GM12878 (cell line): ENCODE measurements around the gene RYR2. TPM values are rescaled to one million over a fixed set of nuclear protein-coding genes. Genes with fewer than 3 reads are reported as not detected.

Experiments used
- ATAC-seq: fragments of 200-7000 bp; cut with Tn5 transposase; 3 replicates; pipeline ENCODE4 v1.9.1; 2020; ENCODE audit warnings: mild to moderate bottlenecking, moderate library complexity
- BruUV-seq: library from RNA; stranded (reverse); fragments of 400-500 nt; replicated peaks from 2 replicates; lab custom pipeline; 2021; lab: Mats Ljungman, UMichigan
- CTCF ChIA-PET: fragments of 300-600 bp; sonication (Branson Sonifier 250); formaldehyde crosslinking; extraction: SDS; loops from one replicate; lab custom pipeline; 2021; ENCODE audit warnings: inconsistent platforms; lab: Yijun Ruan, JAX
- POLR2A ChIA-PET: fragments of 350-600 bp; formaldehyde crosslinking; extraction: SDS; loops from one replicate; lab custom pipeline; 2021; ENCODE audit warnings: inconsistent platforms; lab: Charles Lee
- RAD21 ChIA-PET: fragments of 300-600 bp; sonication (Branson Sonifier 250); formaldehyde crosslinking; loops from one replicate; lab custom pipeline; 2023; ENCODE audit warnings: antibody characterized with exemption; ENCODE audit not compliant: unreplicated experiment; lab: Charles Lee
- SMC1A ChIA-PET: fragments of 300-600 bp; sonication (Branson Sonifier 250); formaldehyde crosslinking; loops from one replicate; lab custom pipeline; 2023; ENCODE audit not compliant: unreplicated experiment, uncharacterized antibody; lab: Charles Lee
- DNase-seq: peaks from one replicate; pipeline ENCODE4 v3.0.0-alpha.2; 2011; ENCODE audit warnings: low read depth, low spot score
- FAIRE-seq: peaks from 3 replicates; lab custom pipeline; 2011; peaks lifted over from hg19 to GRCh38; lab: Jason Lieb, UNC
- H2AFZ ChIP-seq: 2 replicates; pipeline ENCODE4 v1.6.0; 2011; ENCODE audit warnings: low read depth, low read length, control low read depth; ENCODE audit not compliant: control insufficient read depth
- H3K27ac ChIP-seq: 2 replicates; pipeline ENCODE4 v1.5.1; 2011; ENCODE audit warnings: control low read depth; ENCODE audit not compliant: control insufficient read depth, insufficient read depth
- H3K27me3 ChIP-seq, 2 experiments: replicated peaks in 1 of 2; 2 replicates each; pipeline versions ENCODE4 v1.6.0 to v1.6.1; 2011; ENCODE audit warnings: low read length in 1 of 2; ENCODE audit not compliant: control insufficient read depth in 2 of 2, insufficient read depth in 2 of 2
- H3K36me3 ChIP-seq, 2 experiments: 2 replicates each; pipeline ENCODE4 v1.5.1; 2011; ENCODE audit warnings: low read length in 1 of 2; ENCODE audit not compliant: control insufficient read depth in 2 of 2, insufficient read depth in 2 of 2
- H3K4me1 ChIP-seq: 2 replicates; pipeline ENCODE4 v1.6.1; 2011; ENCODE audit warnings: mild to moderate bottlenecking, low read length, moderate library complexity, mixed read lengths; ENCODE audit not compliant: control insufficient read depth, insufficient read depth
- H3K4me2 ChIP-seq: 2 replicates; pipeline ENCODE4 v1.6.0; 2011; ENCODE audit warnings: control low read depth; ENCODE audit not compliant: control insufficient read depth, insufficient read depth
- H3K4me3 ChIP-seq: fragments of 200-600 bp; sonication (generic); 2 replicates; pipeline ENCODE4 v1.5.1; 2016
- H3K79me2 ChIP-seq: 2 replicates; pipeline ENCODE4 v1.6.0; 2011; ENCODE audit warnings: low read length; ENCODE audit not compliant: control insufficient read depth, insufficient read depth
- H3K9ac ChIP-seq: 2 replicates; pipeline ENCODE4 v1.8.0; 2011; ENCODE audit warnings: low read length, control low read depth, mixed read lengths; ENCODE audit not compliant: control insufficient read depth, insufficient read depth
- H3K9me3 ChIP-seq: replicated peaks from 3 replicates; pipeline ENCODE4 v1.5.1; 2011; ENCODE audit warnings: mild to moderate bottlenecking, low read length; ENCODE audit not compliant: control insufficient read depth, insufficient read depth
- H4K20me1 ChIP-seq: 2 replicates; pipeline ENCODE4 v1.6.0; 2011; ENCODE audit not compliant: control insufficient read depth, insufficient read depth
- BCL11A ChIP-seq: IDR thresholded peaks from 2 replicates; pipeline ENCODE4 v1.6.1; 2011; ENCODE audit warnings: low read depth, low read length
- PML ChIP-seq: IDR thresholded peaks from 2 replicates; pipeline ENCODE4 v1.6.1; 2012; ENCODE audit warnings: low read length, inconsistent platforms
- RELA ChIP-seq: fragments of 450-650 bp; IDR thresholded peaks from 2 replicates; pipeline ENCODE4 v1.8.0; 2014; ENCODE audit warnings: borderline replicate concordance; ENCODE audit not compliant: partially characterized antibody
- SRF ChIP-seq, 2 experiments: IDR thresholded peaks; 2 replicates each; pipeline ENCODE4 v1.6.1; 2011; ENCODE audit warnings: low read depth in 2 of 2, low read length in 2 of 2, mild to moderate bottlenecking in 1 of 2, moderate library complexity in 1 of 2
- TCF12 ChIP-seq: IDR thresholded peaks from 2 replicates; pipeline ENCODE4 v1.6.1; 2011; ENCODE audit warnings: low read depth, mild to moderate bottlenecking, low read length
- TCF3 ChIP-seq: IDR thresholded peaks from 2 replicates; pipeline ENCODE4 v1.6.1; 2012; ENCODE audit warnings: low read depth, mild to moderate bottlenecking, low read length, borderline replicate concordance; ENCODE audit not compliant: insufficient read depth
- ZBTB33 ChIP-seq: fragments of 450-650 bp; IDR thresholded peaks from 2 replicates; pipeline ENCODE4 v1.6.1; 2017; ENCODE audit warnings: mild to moderate bottlenecking
- WGBS: methylation state at CpG from one replicate; pipeline ENCODE4 v1.1.6; 2016; ENCODE audit warnings: low lambda C conversion rate; ENCODE audit not compliant: insufficient replicate concordance, insufficient coverage; ENCODE audit errors: missing lambda C conversion rate; 5-methylcytosine and 5-hydroxymethylcytosine counted together
- in situ Hi-C: fragments of 300-500 bp; cut with MboI; formaldehyde crosslinking; loops from 9 replicates; pipeline ENCODE4 v1.14.3; 2018; ENCODE audit warnings: mixed read lengths
- intact Hi-C: fragments of 100-400 bp; cut with micrococcal nuclease; formaldehyde crosslinking; loops from one replicate; pipeline ENCODE4 v1.14.2; 2022; ENCODE audit not compliant: unreplicated experiment
- polyA plus RNA-seq, 11 experiments: library from polyadenylated mRNA; depleted of rRNA in 4 of 11; unstranded in 6 of 11; stranded (reverse) in 5 of 11; fragments of >200 nt; fragmentation: Nextera tagmentation in 4 of 11; fragmentation: Illumina TruSeq in 1 of 11; extraction: Ambion mirVana in 4 of 11; extraction: Trizol in 1 of 11; gene quantifications; 1 replicate in 1 of 11; 2 replicates in 10 of 11; pipeline versions ENCODE4 v1.2.1 to v1.2.3, GENCODE V29; 2011 to 2016; ENCODE audit warnings: inconsistent platforms in 2 of 11, missing spikeins in 2 of 11, low read depth in 1 of 11
- total RNA-seq, 4 experiments: library from RNA; depleted of rRNA in 3 of 4; stranded (reverse); fragments of >200 nt in 3 of 4; fragmentation: Illumina TruSeq in 1 of 4; extraction: Trizol in 1 of 4; gene quantifications; 2 replicates each; pipeline versions ENCODE4 v1.2.1 to v1.2.3, GENCODE V29; 2013 to 2021
- TF ChIP-seq, protein P1 (sequence below): fragments of 450-650 bp; IDR thresholded peaks from 2 replicates; pipeline ENCODE4 v1.6.1; 2017; ENCODE audit warnings: mild to moderate bottlenecking, low read depth, inconsistent platforms; ENCODE audit not compliant: poor library complexity, severe bottlenecking
- TF ChIP-seq, protein P2 (sequence below): IDR thresholded peaks from 2 replicates; pipeline ENCODE4 v1.6.1; 2012; ENCODE audit warnings: mild to moderate bottlenecking, low read depth, low read length

The RYR2 gene
- total and polyA plus RNA-seq, 10 of the 15 experiments (the other 5 are each of a cell fraction or from before 2014, with no cell fraction given), result 0.01 to 0.04 TPM; not detected in 8

DNA sequence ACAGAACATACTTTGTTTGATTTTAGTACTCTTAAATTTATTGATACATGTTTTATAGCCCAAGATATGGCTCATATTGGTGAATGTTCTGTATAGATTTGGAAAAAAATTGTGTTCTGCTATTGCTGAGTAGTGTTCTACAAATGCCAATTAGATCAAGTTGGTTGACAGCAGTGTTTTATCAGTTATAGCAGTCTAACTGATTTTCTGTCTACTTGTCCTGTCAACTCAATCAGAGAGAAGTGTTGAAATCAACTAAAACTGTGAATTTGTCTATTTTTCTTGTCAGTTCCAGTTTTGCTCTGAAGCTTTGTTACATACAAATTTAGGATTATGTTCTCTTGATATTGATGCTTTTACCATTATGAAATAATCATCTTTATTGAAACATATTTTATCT lies 23.1 kb upstream of the RYR2 start:
- ChIA-PET POLR2A (no interaction called here), RAD21 (no interaction called here), SMC1A (no interaction called here), CTCF (interaction anchor here (0.7 kb wide), 1 partner anchor 15 kb away, joined by 3 read pairs; no protein-coding TSS in a partner anchor)
- FAIRE-seq (no peak), DNase-seq (no peak), ATAC-seq (no peak)
- in situ Hi-C loops, result no loop called here
- Histone ChIP-seq H2AFZ (no peak overlapping the region), H4K20me1 (no peaks in the 10 kb centered on the region), H3K27ac (no peak overlapping the region), H3K4me1 (no peaks in the 10 kb centered on the region), H3K4me3 (no peak overlapping the region), H3K4me2 (no peak overlapping the region), H3K27me3 (no peaks in the 10 kb centered on the region), H3K9me3 (no peaks in the 10 kb centered on the region), H3K36me3 (no peaks in the 10 kb centered on the region), H3K9ac (no peak overlapping the region), H3K79me2 (no peaks in the 10 kb centered on the region)
- intact Hi-C loops, result no loop called here
- TF ChIP-seq PML (no peak), BCL11A (no peak)
- TF ChIP-seq, protein P1, sequence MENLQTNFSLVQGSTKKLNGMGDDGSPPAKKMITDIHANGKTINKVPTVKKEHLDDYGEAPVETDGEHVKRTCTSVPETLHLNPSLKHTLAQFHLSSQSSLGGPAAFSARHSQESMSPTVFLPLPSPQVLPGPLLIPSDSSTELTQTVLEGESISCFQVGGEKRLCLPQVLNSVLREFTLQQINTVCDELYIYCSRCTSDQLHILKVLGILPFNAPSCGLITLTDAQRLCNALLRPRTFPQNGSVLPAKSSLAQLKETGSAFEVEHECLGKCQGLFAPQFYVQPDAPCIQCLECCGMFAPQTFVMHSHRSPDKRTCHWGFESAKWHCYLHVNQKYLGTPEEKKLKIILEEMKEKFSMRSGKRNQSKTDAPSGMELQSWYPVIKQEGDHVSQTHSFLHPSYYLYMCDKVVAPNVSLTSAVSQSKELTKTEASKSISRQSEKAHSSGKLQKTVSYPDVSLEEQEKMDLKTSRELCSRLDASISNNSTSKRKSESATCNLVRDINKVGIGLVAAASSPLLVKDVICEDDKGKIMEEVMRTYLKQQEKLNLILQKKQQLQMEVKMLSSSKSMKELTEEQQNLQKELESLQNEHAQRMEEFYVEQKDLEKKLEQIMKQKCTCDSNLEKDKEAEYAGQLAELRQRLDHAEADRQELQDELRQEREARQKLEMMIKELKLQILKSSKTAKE, result no peak
- no TSS peak for BruUV-seq

- no peak for FAIRE-seq
- in situ Hi-C loops, result no loop called here
- Histone ChIP-seq H4K20me1 (no peaks in the 10 kb centered on the region), H3K27ac (no peak overlapping the region), H3K9ac (no peak overlapping the region), H3K4me1 (no peaks in the 10 kb centered on the region), H3K36me3 (no peaks in the 10 kb centered on the region), H2AFZ (no peak overlapping the region), H3K27me3 (no peaks in the 10 kb centered on the region), H3K9me3 (no peaks in the 10 kb centered on the region), H3K4me2 (no peak overlapping the region), H3K79me2 (no peaks in the 10 kb centered on the region), H3K4me3 (no peak overlapping the region)
- no peak for DNase-seq
- ChIA-PET RAD21 (no interaction called here), SMC1A (interaction anchor here (0.6 kb wide), 1 partner anchor 321 kb away, joined by 5 read pairs; no protein-coding TSS in a partner anchor), POLR2A (no interaction called here), CTCF (no interaction called here)
- no peak for ATAC-seq
- BruUV-seq, result no TSS peak
- intact Hi-C loops, result no loop called here
- 92% methylated on average over 8 of the region's 10 CpGs for WGBS
- no peak for TF ChIP-seq TCF3
- TF ChIP-seq ZBTB33, result no peak
- TF ChIP-seq, protein P2, sequence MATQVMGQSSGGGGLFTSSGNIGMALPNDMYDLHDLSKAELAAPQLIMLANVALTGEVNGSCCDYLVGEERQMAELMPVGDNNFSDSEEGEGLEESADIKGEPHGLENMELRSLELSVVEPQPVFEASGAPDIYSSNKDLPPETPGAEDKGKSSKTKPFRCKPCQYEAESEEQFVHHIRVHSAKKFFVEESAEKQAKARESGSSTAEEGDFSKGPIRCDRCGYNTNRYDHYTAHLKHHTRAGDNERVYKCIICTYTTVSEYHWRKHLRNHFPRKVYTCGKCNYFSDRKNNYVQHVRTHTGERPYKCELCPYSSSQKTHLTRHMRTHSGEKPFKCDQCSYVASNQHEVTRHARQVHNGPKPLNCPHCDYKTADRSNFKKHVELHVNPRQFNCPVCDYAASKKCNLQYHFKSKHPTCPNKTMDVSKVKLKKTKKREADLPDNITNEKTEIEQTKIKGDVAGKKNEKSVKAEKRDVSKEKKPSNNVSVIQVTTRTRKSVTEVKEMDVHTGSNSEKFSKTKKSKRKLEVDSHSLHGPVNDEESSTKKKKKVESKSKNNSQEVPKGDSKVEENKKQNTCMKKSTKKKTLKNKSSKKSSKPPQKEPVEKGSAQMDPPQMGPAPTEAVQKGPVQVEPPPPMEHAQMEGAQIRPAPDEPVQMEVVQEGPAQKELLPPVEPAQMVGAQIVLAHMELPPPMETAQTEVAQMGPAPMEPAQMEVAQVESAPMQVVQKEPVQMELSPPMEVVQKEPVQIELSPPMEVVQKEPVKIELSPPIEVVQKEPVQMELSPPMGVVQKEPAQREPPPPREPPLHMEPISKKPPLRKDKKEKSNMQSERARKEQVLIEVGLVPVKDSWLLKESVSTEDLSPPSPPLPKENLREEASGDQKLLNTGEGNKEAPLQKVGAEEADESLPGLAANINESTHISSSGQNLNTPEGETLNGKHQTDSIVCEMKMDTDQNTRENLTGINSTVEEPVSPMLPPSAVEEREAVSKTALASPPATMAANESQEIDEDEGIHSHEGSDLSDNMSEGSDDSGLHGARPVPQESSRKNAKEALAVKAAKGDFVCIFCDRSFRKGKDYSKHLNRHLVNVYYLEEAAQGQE, result no peak
- TF ChIP-seq RELA, result no peak
- TF ChIP-seq TCF12, result no peak
- TF ChIP-seq SRF (IDR thresholded peaks at IDR 0.05; ENCODE audit: low read depth in 2 of 2, low read length in 2 of 2), result no peak
These were observed 16.5 kb upstream of the RYR2 start for GRCh38 chr1:237025358-237026074.
